Left renal pelvis (tissue), 4 donors: Measurements from ENCODE around the gene SH3RF1. TPM values are rescaled to one million over a fixed set of nuclear protein-coding genes. Genes with fewer than 3 reads are reported as not detected.
"Not testable (repeated sequence)": the region's sequence is repeated elsewhere in the genome, so short reads cannot be mapped to it uniquely, and the experiment has no call there.

Source experiments
- DNase-seq, 4 donors: peaks; one replicate each; pipeline ENCODE4 v3.0.0-alpha.2; 2013; ENCODE audit warnings: low read depth in 4 of 4, low spot score in 3 of 4
- polyA plus RNA-seq, 4 donors: library from polyadenylated mRNA; unstranded; fragments of 120-200 nt; gene quantifications; one replicate each; pipeline ENCODE4 v1.2.1, GENCODE V29; 2013; ENCODE audit not compliant: insufficient read length in 4 of 4

Gene SH3RF1
- polyA plus RNA-seq, 4 donors, result 10.1 to 35.9 (median 29.1) TPM

DNA sequence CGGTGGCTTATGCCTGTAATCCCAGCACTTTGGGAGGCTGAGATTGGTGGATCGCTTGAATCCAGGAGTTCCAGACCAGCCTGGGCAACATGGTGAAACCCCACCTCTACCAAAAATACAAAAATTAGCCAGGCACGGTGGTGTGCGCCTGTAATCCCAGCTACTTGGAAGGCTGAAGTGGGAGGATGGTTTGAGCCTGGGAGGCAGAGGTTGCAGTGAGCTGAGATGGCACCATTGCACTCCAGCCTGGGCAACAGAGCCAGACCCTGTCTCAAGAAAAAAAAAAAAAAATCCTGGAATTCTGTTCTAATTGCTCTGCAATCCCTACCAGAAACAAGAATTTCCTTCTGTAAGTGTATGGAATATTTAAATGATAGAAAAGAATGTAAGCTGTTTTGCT, 67.5 kb downstream of the SH3RF1 start:
- not testable (repeated sequence) for DNase-seq

DNA sequence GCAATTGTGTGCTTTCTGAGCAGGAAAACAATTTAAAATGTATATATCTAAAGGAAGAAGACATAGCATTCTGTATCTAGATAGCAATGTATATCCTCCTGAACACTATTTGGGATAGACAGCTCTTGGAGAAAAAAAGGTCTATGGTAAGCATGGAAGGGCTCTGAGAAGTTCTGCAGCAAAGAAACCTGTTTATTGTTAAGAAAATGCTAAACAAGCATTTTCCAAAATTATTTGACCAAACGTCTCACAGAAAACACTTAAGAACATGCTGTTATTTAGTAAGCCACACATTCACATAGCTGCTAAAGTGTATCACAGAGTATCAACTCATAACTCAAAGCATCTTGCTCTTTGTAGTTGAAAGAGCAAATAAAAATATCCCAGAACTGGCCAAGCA, 67.9 kb downstream of the SH3RF1 start:
- DNase-seq, result no peak

DNA sequence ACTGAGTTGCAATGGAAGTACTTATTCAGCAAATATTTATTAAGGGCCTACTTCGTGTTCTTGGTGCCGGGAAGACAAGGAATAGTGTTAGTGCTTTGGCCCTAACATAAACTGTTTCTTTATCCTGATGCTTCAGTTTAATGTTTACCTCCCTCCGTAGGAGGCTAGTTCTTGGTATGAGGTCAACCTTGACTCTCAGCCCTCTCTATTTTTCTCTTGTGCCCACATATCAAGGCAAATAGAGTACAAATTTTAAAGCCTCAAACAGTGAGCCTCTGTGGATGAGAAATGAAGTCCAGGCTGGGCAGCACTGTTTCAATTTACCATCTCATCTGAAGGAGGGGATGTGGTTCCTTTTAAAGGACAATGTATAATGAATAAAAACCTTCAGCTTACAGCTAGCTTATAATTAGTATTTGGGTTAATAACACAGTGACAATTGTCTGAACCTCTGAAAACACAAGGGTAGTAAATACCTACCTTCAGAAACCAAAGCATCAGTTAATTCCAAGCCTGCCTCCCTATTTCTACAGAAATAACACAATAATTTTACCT, 68.5 kb downstream of the SH3RF1 start:
- DNase-seq, result no peak

DNA sequence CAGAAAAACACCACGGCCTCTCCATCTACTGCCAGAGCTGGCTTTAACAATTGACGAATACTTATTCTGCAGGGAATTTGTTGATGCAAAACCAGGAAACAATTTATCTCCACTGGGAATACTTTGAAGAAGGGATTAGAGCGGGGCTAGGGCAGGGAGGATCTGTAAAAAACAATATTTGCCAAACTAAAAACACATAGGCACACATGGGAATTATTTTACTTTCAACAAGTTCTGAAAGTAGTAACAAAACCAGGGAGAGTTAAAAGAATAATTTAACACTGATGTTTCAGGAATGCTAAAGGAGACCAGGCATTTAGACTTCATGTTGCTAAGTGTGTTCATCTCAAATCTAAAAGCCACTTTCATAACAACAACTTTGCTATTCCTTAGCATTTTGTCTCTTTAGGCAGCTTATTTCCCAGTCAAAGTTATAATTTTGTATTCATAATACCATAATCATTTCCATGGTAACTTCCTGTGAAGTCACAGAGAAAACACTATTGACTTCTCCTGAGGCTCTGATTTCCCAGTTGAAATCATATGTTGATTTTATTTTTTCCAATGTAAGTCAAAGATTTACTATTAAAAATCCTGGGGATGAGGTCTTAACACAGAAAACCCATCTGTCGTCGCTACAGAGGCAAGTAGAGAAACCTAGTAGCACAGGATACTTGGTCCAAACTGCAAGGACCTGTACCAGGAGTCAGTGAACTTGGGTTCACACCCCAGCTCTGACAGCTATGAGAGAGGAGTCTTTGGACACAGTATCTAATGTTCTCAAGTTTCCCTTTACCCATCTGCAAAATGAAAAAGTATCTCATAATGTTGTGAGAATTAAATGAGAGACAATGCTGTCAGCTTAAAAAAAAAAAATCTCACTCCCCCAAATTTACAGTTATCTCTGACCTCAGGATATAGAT, 69.3 kb downstream of the SH3RF1 start:
- no peak for DNase-seq

DNA sequence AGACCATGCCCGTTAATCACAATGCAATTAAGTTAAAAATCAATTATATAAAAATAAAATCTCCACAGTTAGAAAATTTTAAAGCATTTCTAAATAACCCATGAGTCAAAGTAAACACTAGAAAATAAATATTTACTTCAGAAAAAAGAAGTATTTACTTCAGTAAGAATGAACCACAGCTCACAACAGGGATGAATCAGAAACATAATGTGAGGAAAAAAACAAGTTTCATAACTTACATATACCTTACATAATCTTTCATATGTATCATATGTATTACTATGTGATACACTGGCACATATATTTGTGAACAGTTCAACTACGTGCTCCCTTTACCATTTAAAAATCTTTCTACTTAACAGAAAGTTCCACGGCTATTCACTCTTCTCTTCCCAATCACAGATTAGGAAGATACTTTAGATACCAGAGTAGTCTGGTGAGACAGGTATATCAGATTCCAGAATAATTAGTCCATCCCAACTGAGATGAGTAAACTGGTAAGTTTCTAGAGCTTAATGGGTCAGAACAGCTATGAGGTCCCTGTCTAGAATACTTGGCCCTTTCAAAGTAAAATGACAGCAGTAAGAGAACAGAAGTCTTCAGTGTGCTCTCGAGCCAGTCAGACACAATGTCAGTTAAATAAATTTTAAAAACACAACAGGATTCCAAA, 70.3 kb downstream of the SH3RF1 start:
- DNase-seq, result no peak

DNA sequence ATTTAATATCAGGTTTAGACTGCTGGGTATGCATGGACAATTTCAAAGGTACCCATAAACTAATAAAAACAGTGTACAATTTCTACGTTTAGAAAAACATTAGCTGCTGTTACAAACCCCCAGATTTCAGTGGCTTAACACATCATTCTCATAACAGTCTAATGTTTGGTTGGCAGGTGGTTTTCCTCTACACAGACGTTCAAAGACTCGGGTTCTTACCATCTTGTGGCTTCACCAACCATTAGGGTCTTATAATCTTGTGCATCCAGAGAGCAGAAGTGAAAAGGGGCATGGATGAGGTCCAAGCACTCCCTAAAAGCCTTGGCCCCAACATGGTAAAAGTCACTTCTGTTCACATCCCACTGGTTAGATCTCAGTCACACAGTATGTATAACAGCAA, 71.6 kb downstream of the SH3RF1 start:
- no peak for DNase-seq

DNA sequence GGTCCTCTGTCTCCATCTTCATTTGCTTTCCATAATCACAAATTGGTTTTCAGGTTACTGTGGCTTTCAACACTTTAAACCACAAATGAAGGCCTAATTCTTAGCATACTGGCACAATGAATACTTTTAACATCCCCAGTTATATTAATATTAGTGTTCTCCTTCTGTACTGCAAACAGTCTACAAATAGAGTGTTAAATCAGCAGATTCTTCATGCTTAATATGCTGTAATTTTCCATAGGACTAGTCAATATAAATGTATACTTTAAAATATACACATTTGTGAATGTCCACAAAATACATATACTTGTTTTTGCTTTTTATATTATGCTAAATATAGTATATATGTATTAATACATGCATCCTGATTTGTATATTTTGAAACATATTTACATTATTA, 72.6 kb downstream of the SH3RF1 start:
- no peak for DNase-seq

DNA sequence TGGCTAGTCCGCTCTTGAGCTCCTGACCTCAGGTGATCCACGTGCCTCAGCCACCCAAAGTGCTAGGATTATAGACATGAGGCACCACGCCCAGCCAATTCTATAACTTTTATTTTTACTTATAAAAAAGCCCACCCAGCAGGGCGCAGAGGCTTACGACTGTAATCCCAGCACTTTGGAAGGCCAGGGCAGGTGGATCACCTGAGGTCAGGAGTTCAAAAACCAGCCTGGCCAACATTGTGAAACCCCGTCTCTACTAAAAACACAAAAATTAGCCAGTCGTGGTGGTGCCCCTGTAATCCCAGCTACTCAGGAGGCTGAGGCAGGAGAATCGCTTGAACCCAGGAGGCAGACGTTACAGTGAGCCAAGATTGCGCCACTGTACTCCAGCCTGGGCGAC, 73.5 kb downstream of the SH3RF1 start:
- DNase-seq, result not testable (repeated sequence)

DNA sequence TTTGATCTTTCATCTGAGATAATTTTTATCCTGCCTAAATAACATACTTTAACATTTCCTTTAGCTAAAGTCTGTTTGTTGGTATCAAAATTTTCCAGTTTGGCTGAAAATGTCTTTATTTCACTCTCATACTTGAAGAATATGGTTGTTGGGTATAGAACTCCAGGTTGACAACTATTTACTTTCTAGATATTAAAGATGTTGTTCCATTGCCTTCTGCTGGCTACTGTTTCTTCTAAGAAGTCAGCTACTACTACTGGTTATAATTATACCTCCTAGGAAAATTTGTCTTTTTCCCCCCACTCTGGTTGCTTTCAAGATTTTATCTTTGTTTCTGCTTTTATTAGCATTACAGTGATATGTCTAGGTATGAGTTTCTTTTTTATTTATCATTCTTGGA, 75.7 kb downstream of the SH3RF1 start:
- no peak for DNase-seq

DNA sequence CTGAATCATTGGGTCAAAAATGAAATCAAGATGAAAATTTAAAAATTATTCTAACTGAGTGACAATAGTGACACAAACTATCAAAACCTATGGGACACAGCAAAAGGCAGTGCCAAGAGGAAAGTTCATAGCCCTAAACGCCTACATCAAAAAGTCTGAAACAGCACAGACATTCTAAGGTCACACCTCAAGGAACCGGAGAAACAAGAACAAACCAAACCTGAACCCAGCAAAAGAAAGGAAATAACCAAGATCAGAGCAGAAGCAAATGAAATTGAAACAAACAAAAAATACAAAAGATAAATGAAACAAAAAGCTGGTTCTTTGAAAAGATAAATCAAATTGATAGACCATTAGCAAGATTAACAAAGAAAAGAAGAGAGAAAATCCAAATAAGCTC, 80.8 kb downstream of the SH3RF1 start:
- DNase-seq, result not testable (repeated sequence)

DNA sequence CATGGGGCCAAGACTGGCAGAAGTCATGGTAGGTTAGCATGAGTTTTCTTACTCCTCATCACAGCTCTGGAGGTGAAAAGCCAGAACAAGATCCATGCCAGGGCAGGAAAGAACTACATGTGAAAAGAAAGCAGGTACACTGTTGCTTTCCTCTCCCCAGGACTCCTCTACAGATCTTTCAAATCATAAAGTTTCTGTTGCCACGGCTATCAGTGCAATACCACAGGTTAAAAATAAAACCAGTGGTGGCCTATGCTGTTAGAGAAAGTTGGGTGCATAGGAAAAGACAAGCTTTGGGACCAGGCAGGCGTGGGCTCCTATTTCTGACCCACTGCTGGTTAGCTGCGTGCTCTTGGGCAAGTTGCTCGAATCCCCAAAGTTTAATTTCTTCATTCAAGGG, 81.4 kb downstream of the SH3RF1 start:
- DNase-seq, result no peak

DNA sequence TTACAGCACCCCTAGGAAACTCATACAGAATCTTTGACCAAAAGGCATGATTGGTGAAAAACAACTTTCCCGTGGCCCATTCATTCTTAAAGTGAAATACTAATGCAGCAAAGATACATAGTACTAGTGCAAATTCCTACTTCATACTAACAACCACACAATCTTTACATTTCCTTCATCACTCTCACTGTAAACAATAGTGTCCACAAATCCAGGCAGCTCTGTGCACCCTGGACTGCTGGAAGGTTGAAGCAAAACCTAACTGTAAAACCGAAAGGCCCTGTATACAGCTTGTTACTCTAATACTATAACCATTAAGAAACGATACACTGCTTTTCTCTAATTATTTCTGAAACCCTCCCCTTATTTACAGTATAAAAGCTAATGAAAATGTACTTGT, 82.6 kb downstream of the SH3RF1 start:
- no peak for DNase-seq

DNA sequence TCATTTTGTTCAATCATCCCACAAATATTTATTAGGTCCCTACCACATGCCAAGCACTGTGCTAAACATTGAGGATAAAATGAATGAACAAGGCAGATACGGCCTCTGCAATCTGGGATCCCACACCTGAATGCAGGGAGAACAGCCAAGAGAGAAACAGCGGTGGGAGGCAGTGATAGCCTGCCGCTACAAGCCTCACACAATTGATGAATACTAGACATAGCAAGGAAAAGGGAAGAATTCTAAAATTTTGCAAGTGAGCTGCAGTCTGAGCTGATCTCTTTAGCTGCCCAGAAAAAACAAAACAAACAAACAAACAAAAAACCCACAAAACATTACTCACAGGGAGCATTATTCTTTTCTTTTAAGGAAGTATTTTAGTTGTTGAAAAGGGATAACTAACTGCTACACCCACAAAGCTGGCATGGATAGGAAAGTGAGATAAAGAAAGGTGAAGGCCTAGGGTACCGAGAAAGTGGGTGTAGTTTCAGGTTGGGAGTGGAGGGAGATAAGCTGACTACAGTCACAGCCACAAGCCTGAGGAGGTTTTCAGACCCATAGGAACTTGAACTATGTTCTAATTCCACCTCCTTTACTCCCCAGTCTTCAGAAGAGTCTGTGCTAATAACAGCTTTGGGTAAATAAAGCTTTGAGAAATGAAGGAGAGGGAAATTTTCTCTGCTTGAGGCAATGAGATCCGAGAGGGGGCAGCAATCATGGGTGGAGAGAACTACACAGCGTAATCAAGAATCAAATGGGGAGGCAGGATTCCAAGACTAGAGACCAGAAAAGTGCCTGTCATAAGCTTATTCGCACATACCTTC, 85.4 kb downstream of the SH3RF1 start:
- DNase-seq, result no peak

DNA sequence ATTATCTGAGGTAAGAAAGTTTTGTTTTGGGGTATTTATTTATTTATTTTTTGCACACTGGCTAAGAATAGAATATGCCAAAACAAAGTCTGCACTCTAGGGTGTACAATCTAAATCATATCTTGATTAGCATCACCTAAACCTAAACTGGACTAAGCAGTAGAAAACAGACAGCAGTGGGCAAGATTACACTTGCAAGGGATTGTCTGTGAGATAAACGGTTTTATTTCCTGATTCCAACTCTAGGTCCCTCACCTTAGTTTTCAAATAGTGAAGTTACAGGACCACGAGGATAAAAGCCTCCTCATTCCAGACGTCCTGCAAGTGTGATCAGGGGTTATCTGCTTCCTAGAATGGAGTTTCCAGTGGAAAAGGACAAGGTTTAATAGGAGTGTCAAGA, 86.1 kb downstream of the SH3RF1 start:
- no peak for DNase-seq

DNA sequence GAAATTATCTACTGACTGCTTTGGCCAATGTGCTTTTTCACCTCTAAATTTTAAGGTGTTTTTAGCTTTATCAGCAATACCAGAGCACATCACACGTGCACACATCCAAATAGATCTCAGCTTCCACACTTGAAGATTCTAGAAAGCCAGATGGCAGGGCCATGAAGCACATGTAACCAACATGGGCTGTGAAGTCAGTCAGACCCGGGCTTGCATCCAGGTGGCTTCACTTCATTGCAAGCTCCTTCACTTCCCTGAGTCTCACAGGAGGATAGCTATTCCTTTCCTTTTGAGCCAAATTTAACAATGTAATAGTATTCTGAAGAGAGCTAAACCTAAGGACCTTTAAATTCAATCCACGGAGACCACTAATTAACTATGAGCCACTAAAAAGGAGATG, 86.5 kb downstream of the SH3RF1 start:
- DNase-seq, result no peak

DNA sequence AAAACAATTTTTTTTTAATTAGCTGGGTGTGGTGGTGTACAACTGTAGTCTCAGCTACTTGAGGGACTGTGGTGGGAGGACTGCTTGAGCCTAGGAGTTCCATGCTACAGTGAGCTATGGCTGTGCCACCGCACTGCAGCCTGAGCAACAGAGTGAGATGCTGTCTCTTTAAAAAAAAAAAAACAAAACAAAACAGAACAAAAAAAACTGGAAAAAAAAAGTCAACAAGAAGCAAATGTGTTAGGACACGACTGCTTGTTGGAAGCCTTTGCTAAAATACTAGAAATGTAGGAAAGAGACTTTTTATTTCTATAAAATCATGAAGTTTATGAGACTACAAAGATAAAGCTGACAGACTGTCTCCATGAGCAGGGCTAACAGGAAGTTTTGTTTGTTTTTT, 87.2 kb downstream of the SH3RF1 start:
- no peak for DNase-seq

DNA sequence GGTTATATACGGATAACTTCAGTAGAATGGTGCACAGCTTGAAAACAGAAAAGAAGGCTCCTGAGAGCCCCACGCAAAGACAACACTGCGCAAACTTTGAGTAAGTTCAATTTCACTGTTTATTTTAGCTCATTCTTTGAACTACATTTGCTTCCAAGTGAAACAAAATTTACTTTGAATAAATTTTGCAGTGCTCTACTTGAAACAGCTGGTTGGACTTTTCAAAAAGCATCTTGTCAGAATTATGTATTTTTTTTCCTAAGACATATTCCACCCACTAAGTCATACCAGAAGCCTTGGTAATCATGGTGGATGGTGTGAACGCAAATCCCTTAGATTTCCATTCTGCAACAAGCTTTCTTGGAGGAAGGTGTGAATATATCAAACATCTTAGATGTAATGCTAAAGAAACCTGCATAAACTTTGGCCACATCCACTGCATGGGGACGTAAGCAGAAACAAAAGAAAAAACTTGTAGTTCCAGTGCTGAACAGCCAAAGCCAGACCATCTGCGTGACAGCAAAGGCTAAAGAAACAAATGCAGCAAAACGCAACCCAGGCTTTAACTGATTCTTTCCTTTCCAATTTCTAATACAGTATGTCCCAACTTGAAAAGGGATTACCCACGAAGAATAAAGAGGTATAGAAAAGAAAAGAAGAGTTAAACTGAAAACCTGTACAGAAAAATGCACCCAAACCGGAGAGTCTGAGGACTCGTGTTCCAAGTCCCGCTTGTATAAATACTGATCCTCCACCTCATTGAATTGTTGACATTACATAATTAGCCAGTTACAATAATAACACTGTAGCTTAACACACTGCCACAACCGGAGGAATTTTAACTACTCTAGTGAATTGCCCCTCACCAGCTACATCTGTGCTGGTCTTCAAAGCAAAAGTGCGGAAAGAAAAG, 90.9 kb downstream of the SH3RF1 start:
- no peak for DNase-seq

DNA sequence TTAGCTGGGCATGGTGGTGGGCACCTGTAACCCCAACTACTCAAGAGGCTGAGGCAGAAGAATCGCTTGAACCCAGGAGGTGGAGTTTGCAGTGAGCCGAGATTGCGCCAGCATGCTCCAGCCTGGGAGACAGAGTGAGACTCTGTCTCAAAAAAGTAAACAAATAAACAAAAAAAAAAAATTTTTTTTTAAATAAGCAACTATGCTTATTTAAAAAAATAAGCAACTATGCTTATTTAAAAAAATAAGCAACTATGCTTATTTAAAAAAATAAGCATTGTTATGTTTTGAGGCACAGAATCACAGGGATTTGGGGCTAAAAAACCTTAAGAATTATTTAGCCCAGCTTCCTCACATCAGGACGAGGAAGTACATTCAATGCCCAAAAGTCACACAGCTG, 92.7 kb downstream of the SH3RF1 start:
- DNase-seq, result not testable (repeated sequence)

DNA sequence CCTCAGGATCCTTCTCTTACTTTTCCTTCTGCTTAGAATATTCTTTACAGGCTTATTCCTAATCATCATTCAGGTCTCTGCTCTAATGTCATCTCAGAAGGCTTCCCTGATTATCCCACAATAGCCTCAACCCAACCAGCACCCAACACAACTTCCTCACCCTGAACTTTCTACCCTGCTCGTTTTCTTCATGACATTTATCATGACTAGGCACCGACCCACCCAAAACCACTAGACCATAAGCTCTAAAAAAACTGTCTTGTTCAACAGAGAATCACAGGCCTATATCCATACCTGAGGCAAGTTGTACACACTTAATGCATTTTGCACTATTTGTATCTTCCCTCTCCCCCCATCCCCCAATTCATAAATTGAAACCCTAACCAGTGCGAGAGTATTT, 95.3 kb downstream of the SH3RF1 start:
- DNase-seq, result no peak

DNA sequence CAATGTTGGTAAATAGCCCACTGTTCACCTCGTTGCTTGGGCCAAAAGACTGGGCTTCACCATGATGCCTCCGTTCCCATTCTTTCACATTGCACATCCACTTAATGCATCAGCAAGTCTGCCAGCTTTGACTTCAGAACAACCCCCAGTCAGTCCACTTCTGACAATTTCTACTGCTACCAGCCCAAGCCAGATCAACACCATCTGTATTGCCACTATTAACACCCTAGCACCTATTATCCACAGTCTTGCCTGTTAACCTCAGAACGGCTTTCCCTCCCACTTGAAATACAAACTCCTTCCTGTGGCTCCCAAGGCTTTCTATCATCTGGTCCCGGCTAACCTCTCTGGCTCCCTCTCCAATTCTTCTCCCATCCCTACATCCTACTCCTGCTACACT, 95.7 kb downstream of the SH3RF1 start:
- no peak for DNase-seq
